ENCODE measurements around the gene CCT2.
"Not testable (repeated sequence)": the region's sequence is repeated elsewhere in the genome, so short reads cannot be mapped to it uniquely, and the experiment has no call there.

The CCT2 gene

GRCh38 chr12:69589082-69589481, 3.8 kb downstream of the CCT2 start:
- no peak for DNase-seq

- DNase-seq = no peak
Measured at GRCh38 chr12:69595689-69596088, 10.4 kb downstream of the CCT2 start.

GRCh38 chr12:69598174-69598753, 13.0 kb downstream of the CCT2 start:
- no peak for DNase-seq

GRCh38 chr12:69600804-69601203, 15.5 kb downstream of the CCT2 start:
- DNase-seq = no peak

GRCh38 chr12:69601962-69602685, 16.9 kb downstream of the CCT2 start:
- no peak for DNase-seq

GRCh38 chr12:69602954-69603353, 17.7 kb downstream of the CCT2 start:
- DNase-seq = no peak

GRCh38 chr12:69603556-69603955, 18.3 kb downstream of the CCT2 start:
- DNase-seq = not testable (repeated sequence)

- DNase-seq = not testable (repeated sequence)
Measured at GRCh38 chr12:69604275-69604674, 19.0 kb downstream of the CCT2 start.

- DNase-seq = no peak
Measured at GRCh38 chr12:69608114-69608513, 22.9 kb downstream of the CCT2 start.

- DNase-seq = no peak
Measured at GRCh38 chr12:69610126-69610525, 24.9 kb downstream of the CCT2 start.

GRCh38 chr12:69610729-69611128, 25.5 kb downstream of the CCT2 start, which contains the start of gene LRRC10:
Gene LRRC10 (minus strand): TSS chr12:69610907. CDS start chr12:69610838, 69 bp downstream.
- no peak for DNase-seq

- no peak for DNase-seq
Measured at GRCh38 chr12:69613351-69613750, 28.1 kb downstream of the CCT2 start.

- DNase-seq = no peak
Measured at GRCh38 chr12:69616025-69616424, 30.8 kb downstream of the CCT2 start.

GRCh38 chr12:69619050-69619449, 33.8 kb downstream of the CCT2 start:
- DNase-seq = no peak

GRCh38 chr12:69620077-69620476, 34.8 kb downstream of the CCT2 start:
- DNase-seq = no peak

- no peak for DNase-seq
Measured at GRCh38 chr12:69620921-69621320, 35.7 kb downstream of the CCT2 start.

GRCh38 chr12:69621551-69621950, 36.3 kb downstream of the CCT2 start:
- DNase-seq = no peak

- no peak for DNase-seq
Measured at GRCh38 chr12:69623970-69624369, 38.7 kb downstream of the CCT2 start.

GRCh38 chr12:69627501-69627900, 42.2 kb downstream of the CCT2 start:
- no peak for DNase-seq

- no peak for DNase-seq
Measured at GRCh38 chr12:69630191-69630590, 44.9 kb downstream of the CCT2 start.

GRCh38 chr12:69633061-69633460, 47.8 kb downstream of the CCT2 start:
- DNase-seq = no peak

- no peak for DNase-seq
Measured at GRCh38 chr12:69639400-69640016, 54.2 kb downstream of the CCT2 start.

- DNase-seq = no peak
Measured at GRCh38 chr12:69641546-69641945, 56.3 kb downstream of the CCT2 start.

- no peak for DNase-seq
Measured at GRCh38 chr12:69642531-69642930, 57.3 kb downstream of the CCT2 start.

Measured in NCI-H1436 treated with DMSO at 0.1 percent for 48 hours (cell line).